Calu3 (cell line): ENCODE measurements around the gene CCDC144A. TPM values are rescaled to one million over a fixed set of nuclear protein-coding genes. Genes with fewer than 3 reads are reported as not detected.
"Not testable (repeated sequence)": the region's sequence is repeated elsewhere in the genome, so short reads cannot be mapped to it uniquely, and the experiment has no call there.

Source experiments
- BruUV-seq: library from RNA; stranded (reverse); fragments of 400-500 nt; replicated peaks from 2 replicates; lab custom pipeline; 2021; lab: Mats Ljungman, UMichigan
- CTCF ChIA-PET: fragments of 300-600 bp; sonication (Branson Sonifier 250); formaldehyde crosslinking; loops from one replicate; lab custom pipeline; 2022; ENCODE audit warnings: antibody characterized with exemption; lab: Charles Lee
- DNase-seq: peaks from one replicate; pipeline ENCODE4 v3.0.0; 2022
- H3K27ac Mint-ChIP-seq: one replicate; pipeline ENCODE4 v1.8.0; 2022; ENCODE audit warnings: mixed read lengths; ENCODE audit not compliant: unreplicated experiment
- H3K27me3 Mint-ChIP-seq: one replicate; pipeline ENCODE4 v1.8.0; 2022; ENCODE audit warnings: mixed read lengths; ENCODE audit not compliant: unreplicated experiment
- H3K36me3 Mint-ChIP-seq: one replicate; pipeline ENCODE4 v1.8.0; 2022; ENCODE audit warnings: mild to moderate bottlenecking, moderate library complexity, mixed read lengths; ENCODE audit not compliant: insufficient read depth, unreplicated experiment
- H3K4me1 Mint-ChIP-seq: one replicate; pipeline ENCODE4 v1.8.0; 2022; ENCODE audit warnings: mild to moderate bottlenecking, low read depth, mixed read lengths; ENCODE audit not compliant: unreplicated experiment
- H3K4me3 Mint-ChIP-seq: one replicate; pipeline ENCODE4 v1.8.0; 2022; ENCODE audit warnings: mild to moderate bottlenecking, low read depth, moderate library complexity, mixed read lengths; ENCODE audit not compliant: unreplicated experiment
- H3K9me3 Mint-ChIP-seq: one replicate; pipeline ENCODE4 v1.8.0; 2022; ENCODE audit warnings: low read depth, mixed read lengths; ENCODE audit not compliant: unreplicated experiment
- CTCF ChIP-seq: fragments of 200-600 bp; IDR thresholded peaks from one replicate; pipeline ENCODE4 v1.8.0; 2022; ENCODE audit warnings: antibody characterized with exemption; ENCODE audit not compliant: unreplicated experiment
- intact Hi-C: fragments of 100-400 bp; cut with micrococcal nuclease; formaldehyde crosslinking; loops from one replicate; pipeline ENCODE4 v1.10.0; 2022; ENCODE audit not compliant: unreplicated experiment
- total RNA-seq: library from RNA; stranded (reverse); gene quantifications from 2 replicates; pipeline ENCODE4 v1.2.3, GENCODE V29; 2022

The CCDC144A gene
- total RNA-seq, 1 experiment from 2014 or later = 16.8 TPM

GRCh38 chr17:16814439-16814838 lies 124.4 kb downstream of the CCDC144A start:
- Mint-ChIP-seq H3K4me3 (no peak overlapping the region), H3K27ac (no peak overlapping the region), H3K27me3 (no peaks in the 10 kb centered on the region), H3K36me3 (no peaks in the 10 kb centered on the region), H3K9me3 (peaks cover 3% of the 10 kb centered on the region), H3K4me1 (peaks cover 4% of the 10 kb centered on the region)
- intact Hi-C loops = no loop called here
- CTCF ChIA-PET = interaction anchor here (0.6 kb wide), 1 partner anchor 177 kb away, joined by 3 read pairs; no protein-coding TSS in a partner anchor
- no peak for TF ChIP-seq CTCF
- no TSS peak for BruUV-seq
- no peak for DNase-seq

GRCh38 chr17:16817201-16817600 lies 127.2 kb downstream of the CCDC144A start:
- peaks cover 17% of the 10 kb centered on the region for H3K4me1 Mint-ChIP-seq
- no TSS peak for BruUV-seq
- no peak for TF ChIP-seq CTCF
- CTCF ChIA-PET = interaction anchor here (0.6 kb wide), 1 partner anchor 416 kb away, joined by 4 read pairs; no protein-coding TSS in a partner anchor
- DNase-seq = no peak
- H3K36me3 Mint-ChIP-seq = no peaks in the 10 kb centered on the region
- no peaks in the 10 kb centered on the region for H3K27me3 Mint-ChIP-seq
- peaks cover 3% of the 10 kb centered on the region for H3K9me3 Mint-ChIP-seq
- H3K4me3 Mint-ChIP-seq = no peak overlapping the region
- H3K27ac Mint-ChIP-seq = no peak overlapping the region
- intact Hi-C loops = no loop called here

GRCh38 chr17:16817940-16818339 lies 127.9 kb downstream of the CCDC144A start:
- CTCF ChIA-PET, H3K27me3 Mint-ChIP-seq: not testable (repeated sequence)

GRCh38 chr17:16818340-16818739 lies 128.3 kb downstream of the CCDC144A start:
- no TSS peak for BruUV-seq

More at GRCh38 chr17:16817940-16818339, 127.9 kb downstream of the CCDC144A start:
- H3K4me3 Mint-ChIP-seq, H3K27ac Mint-ChIP-seq, BruUV-seq, DNase-seq, intact Hi-C loops, H3K9me3 Mint-ChIP-seq, H3K36me3 Mint-ChIP-seq: not testable (repeated sequence)
- H3K4me1 Mint-ChIP-seq = peaks cover 17% of the 10 kb centered on the region

More at GRCh38 chr17:16818340-16818739, 128.3 kb downstream of the CCDC144A start:
- no peak for TF ChIP-seq CTCF
- Mint-ChIP-seq H3K36me3 (no peaks in the 10 kb centered on the region), H3K9me3 (peaks cover 3% of the 10 kb centered on the region), H3K27me3 (no peaks in the 10 kb centered on the region), H3K27ac (no peak overlapping the region), H3K4me3 (no peak overlapping the region), H3K4me1 (peaks cover 17% of the 10 kb centered on the region)
- CTCF ChIA-PET = no interaction called here
- DNase-seq = no peak
- intact Hi-C loops = no loop called here
